Spinal cord (tissue), 10 donors: ENCODE results near the gene NPTXR. TPM values are rescaled to one million over a fixed set of nuclear protein-coding genes. Genes with fewer than 3 reads are reported as not detected.
"Not testable (repeated sequence)": the region's sequence is repeated elsewhere in the genome, so short reads cannot be mapped to it uniquely, and the experiment has no call there.

ENCODE experiments used
- DNase-seq, 6 donors: peaks; one replicate each; pipeline versions ENCODE4 v3.0.0 to v3.0.0-alpha.2; 2013 to 2015; ENCODE audit warnings: low spot score in 6 of 6, low read depth in 4 of 6
- H3K27ac ChIP-seq: one replicate; pipeline ENCODE4 v1.5.1; 2013; ENCODE audit warnings: low read depth, low read length, control low read depth
- H3K27me3 ChIP-seq: one replicate; pipeline ENCODE4 v1.6.1; 2013; ENCODE audit warnings: low read length; ENCODE audit not compliant: control insufficient read depth, insufficient read depth
- H3K36me3 ChIP-seq: one replicate; pipeline ENCODE4 v1.6.1; 2013; ENCODE audit warnings: low read length; ENCODE audit not compliant: control insufficient read depth, insufficient read depth
- H3K4me1 ChIP-seq: one replicate; pipeline ENCODE4 v1.6.1; 2013; ENCODE audit warnings: low read length; ENCODE audit not compliant: control insufficient read depth, insufficient read depth
- H3K4me3 ChIP-seq: one replicate; pipeline ENCODE4 v1.5.1; 2013; ENCODE audit warnings: low read depth, low read length, control low read depth
- H3K9me3 ChIP-seq: one replicate; pipeline ENCODE4 v1.6.1; 2013; ENCODE audit warnings: low read length; ENCODE audit not compliant: control insufficient read depth, insufficient read depth
- WGBS: methylation state at CpG from one replicate; pipeline ENCODE4 v1.1.5; 2013; ENCODE audit warnings: missing lambda C conversion rate; ENCODE audit not compliant: insufficient coverage; 5-methylcytosine and 5-hydroxymethylcytosine counted together
- polyA plus RNA-seq, 2 donors: library from polyadenylated mRNA; unstranded; fragments of 120-200 nt; gene quantifications; one replicate each; pipeline ENCODE4 v1.2.1, GENCODE V29; 2013; ENCODE audit not compliant: insufficient read length in 2 of 2
- total RNA-seq, 2 donors: library from RNA; depleted of rRNA in 1 of 2; stranded (reverse); fragments of 120-200 nt in 1 of 2; fragments of >200 nt in 1 of 2; gene quantifications; one replicate each; pipeline versions ENCODE4 v1.2.3 to v1.2.4, GENCODE V29; 2013 to 2014
- donor health status: healthy.

Gene NPTXR
- total and polyA plus RNA-seq, 4 donors, result 12.0 to 94.0 (median 59.8) TPM

DNA sequence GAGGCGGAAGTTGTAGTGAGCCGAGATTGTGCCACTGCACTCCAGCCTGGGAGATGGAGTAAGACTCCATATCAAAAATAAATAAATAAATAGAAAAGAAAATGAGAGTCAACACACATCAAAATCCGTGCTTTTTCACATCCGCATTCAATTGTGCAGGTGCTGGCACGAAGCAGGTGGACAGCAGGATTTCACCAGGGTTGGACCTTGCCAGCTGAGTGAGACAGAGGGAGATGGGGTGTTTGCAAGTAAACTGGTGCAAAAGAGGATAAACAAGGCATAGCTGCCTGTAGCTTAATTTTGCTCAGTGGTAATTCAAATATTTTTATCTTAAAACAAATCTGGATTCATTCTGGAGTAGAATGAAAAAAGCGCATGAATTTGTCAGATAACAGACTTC is 26.6 kb downstream of the NPTXR start:
- no peaks in the 10 kb centered on the region for H3K9me3 ChIP-seq
- H3K27me3 ChIP-seq, result no peaks in the 10 kb centered on the region
- peaks cover 25% of the 10 kb centered on the region for H3K36me3 ChIP-seq
- DNase-seq, result no peak
- 100% methylated on average over 1 of the region's 6 CpGs for WGBS
- peaks cover 13% of the 10 kb centered on the region for H3K4me1 ChIP-seq
- no peak overlapping the region for H3K4me3 ChIP-seq
- no peak overlapping the region for H3K27ac ChIP-seq

GRCh38 chr22:38815842-38816241 is 28.0 kb downstream of the NPTXR start:
- Histone ChIP-seq H3K27ac (no peak overlapping the region), H3K36me3 (peaks cover 11% of the 10 kb centered on the region), H3K9me3 (no peaks in the 10 kb centered on the region), H3K27me3 (no peaks in the 10 kb centered on the region), H3K4me1 (peaks cover 9% of the 10 kb centered on the region), H3K4me3 (no peak overlapping the region)
- no CpG with 5 or more reads among the region's 1 CpG for WGBS
- no peak for DNase-seq

DNA sequence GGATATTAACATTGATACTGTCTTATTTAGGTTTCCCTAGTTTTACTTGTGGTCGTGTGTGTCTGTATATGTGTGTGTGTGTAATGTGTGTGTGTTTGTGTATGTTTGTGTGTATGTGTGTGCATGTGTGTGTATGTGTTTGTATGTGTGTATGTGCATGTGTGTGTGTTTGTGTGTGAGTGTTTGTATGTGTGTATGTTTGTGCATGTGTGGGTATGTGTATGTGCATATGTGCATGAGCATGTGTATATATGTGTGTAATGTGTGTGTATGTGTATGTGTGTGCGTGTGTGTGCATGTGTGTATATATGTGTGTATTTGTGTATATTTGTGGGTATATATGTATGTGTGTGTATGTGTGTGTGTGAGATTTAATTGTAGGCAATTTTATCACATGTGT is 32.6 kb downstream of the NPTXR start:
- no peaks in the 10 kb centered on the region for H3K27me3 ChIP-seq
- H3K36me3 ChIP-seq, result no peaks in the 10 kb centered on the region
- H3K4me1 ChIP-seq, result no peaks in the 10 kb centered on the region
- H3K4me3 ChIP-seq, result no peak overlapping the region
- H3K9me3 ChIP-seq, result no peaks in the 10 kb centered on the region
- no peak for DNase-seq
- H3K27ac ChIP-seq, result no peak overlapping the region
- 72% methylated on average over 2 of the region's 2 CpGs for WGBS

DNA sequence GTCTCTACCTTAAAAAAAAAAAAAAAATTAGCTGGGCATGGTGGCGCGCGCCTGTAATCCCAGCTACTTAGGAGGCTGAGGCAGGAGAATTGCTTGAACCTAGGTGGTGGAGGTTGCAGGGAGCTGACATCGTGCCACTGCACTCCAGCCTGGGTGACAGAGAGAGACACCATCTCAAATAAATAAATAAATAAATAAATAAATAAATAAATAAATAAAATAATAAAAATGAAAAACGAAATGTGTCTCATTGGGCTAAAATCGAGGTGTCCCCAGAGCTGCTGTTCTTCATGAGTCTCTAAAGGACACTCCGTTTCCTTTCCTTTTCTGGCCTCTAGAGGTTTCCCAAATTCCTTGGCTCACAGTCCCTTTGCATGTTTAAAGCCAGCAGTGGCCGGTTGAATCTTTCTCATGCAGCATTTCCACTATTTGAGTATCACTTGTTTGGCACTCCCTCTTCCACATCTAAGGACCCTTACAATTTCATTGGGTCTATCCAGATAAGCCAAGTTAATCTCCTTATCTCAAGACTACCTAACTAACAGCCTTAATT is 38.7 kb downstream of the NPTXR start:
- not testable (repeated sequence) for DNase-seq, H3K27me3 ChIP-seq, H3K4me1 ChIP-seq, H3K4me3 ChIP-seq, H3K27ac ChIP-seq, H3K9me3 ChIP-seq, H3K36me3 ChIP-seq
- WGBS, result 55% methylated on average over 3 of the region's 8 CpGs

- no peak overlapping the region for H3K27ac ChIP-seq
- no peak overlapping the region for H3K4me3 ChIP-seq
- peaks cover 6% of the 10 kb centered on the region for H3K4me1 ChIP-seq
- 26% methylated on average over 6 of the region's 10 CpGs for WGBS
- no peaks in the 10 kb centered on the region for H3K9me3 ChIP-seq
- no peaks in the 10 kb centered on the region for H3K36me3 ChIP-seq
- DNase-seq, result peak in 2 of 6 donors; percentile 55 to 69
- H3K27me3 ChIP-seq, result peaks cover 2% of the 10 kb centered on the region
Observed at GRCh38 chr22:38802671-38803121, 41.1 kb downstream of the NPTXR start.

DNA sequence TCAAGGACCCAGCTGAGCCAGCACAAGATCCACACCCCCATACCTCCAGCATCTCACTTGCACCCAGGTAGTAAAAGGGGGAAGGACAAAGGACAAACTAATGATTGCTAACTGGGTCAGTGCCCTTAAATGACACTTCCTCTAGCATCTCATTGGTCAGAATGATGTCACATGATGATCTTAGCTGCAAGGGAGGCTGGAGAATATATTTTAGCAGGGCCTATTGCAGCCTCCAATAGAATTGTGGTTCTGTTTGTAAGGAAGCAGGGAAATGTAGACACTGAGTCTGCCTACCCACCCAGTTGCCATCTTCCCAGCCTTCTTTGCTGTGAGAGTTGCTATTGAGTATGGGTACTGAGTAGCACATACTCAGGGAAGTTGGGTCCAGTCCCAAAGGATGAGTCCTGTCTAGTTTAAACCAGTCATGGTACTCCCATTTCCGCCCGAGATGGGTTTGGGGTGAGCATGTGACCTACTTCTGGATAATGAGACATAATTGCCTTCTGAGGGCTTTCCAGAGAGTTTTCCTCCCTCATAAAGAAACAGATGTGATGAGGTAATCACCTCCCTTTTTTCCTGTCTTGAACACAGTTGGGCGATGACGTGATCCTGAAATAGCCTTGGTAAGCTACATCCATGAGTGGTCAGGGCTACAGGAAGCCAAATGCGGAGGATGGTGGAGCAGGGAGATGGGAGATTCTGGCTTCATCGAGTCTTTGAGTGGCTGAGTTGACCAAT is 44.4 kb downstream of the NPTXR start:
- Histone ChIP-seq H3K27me3 (peaks cover 2% of the 10 kb centered on the region), H3K27ac (no peak overlapping the region), H3K4me3 (no peak overlapping the region), H3K9me3 (no peaks in the 10 kb centered on the region), H3K36me3 (no peaks in the 10 kb centered on the region), H3K4me1 (peaks cover 6% of the 10 kb centered on the region)
- WGBS, result 83% methylated on average over 4 of the region's 6 CpGs
- DNase-seq, result no peak

GRCh38 chr22:38798496-38798895 is 45.3 kb downstream of the NPTXR start:
- DNase-seq, result no peak
- no peak overlapping the region for H3K4me3 ChIP-seq
- peaks cover 2% of the 10 kb centered on the region for H3K27me3 ChIP-seq
- no peaks in the 10 kb centered on the region for H3K36me3 ChIP-seq
- no peaks in the 10 kb centered on the region for H3K9me3 ChIP-seq
- no peak overlapping the region for H3K27ac ChIP-seq
- WGBS, result 77% methylated on average over 5 of the region's 5 CpGs
- peaks cover 6% of the 10 kb centered on the region for H3K4me1 ChIP-seq

DNA sequence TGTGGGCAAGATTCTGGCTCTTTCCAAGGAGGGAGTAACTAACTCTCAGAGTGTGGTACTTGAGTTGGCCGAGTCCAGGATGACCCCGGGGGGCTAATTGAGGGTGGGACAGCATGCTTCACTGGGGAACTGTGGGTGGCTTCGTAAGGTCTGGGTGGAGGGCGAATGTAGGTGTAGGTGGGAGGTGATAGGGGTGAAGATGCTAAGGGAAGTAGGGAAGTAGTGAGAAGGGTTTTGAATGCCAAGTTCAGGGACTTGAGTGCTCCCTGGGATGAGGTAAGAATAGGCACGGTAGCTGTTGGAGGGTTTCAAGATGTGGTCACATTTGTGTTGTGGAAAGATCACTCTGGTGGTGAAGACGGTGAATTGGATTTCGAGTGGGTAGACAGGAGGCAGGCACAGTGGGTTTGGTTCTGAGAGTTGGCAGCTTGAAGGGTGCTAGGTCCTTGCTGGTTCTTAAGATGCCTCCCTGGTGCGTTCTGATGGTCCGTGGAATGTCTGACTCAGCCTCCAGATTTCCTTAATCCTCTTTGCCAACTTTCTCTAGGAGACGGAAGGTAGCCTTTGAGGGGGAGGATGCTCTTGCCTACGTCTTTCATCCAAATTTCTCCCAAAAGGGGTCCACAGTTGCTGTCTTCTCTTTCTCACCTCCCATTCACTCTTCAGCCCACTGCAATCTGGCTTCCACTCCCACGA is 47.4 kb downstream of the NPTXR start:
- peaks cover 2% of the 10 kb centered on the region for H3K27me3 ChIP-seq
- DNase-seq, result no peak
- H3K36me3 ChIP-seq, result no peaks in the 10 kb centered on the region
- no peak overlapping the region for H3K4me3 ChIP-seq
- 79% methylated on average over 8 of the region's 12 CpGs for WGBS
- no peak overlapping the region for H3K27ac ChIP-seq
- no peaks in the 10 kb centered on the region for H3K4me1 ChIP-seq
- H3K9me3 ChIP-seq, result no peaks in the 10 kb centered on the region

GRCh38 chr22:38795569-38795968 is 48.3 kb downstream of the NPTXR start:
- Histone ChIP-seq H3K4me1 (no peaks in the 10 kb centered on the region), H3K27me3 (peaks cover 2% of the 10 kb centered on the region), H3K27ac (no peak overlapping the region), H3K4me3 (no peak overlapping the region), H3K9me3 (no peaks in the 10 kb centered on the region), H3K36me3 (no peaks in the 10 kb centered on the region)
- WGBS, result 84% methylated on average over 3 of the region's 4 CpGs
- no peak for DNase-seq
